ENCODE data around the gene C4orf50. TPM values are rescaled to one million over a fixed set of nuclear protein-coding genes. Genes with fewer than 3 reads are reported as not detected.

C4orf50 gene
- total RNA-seq, 1 donor from 2014 or later, result 0.16 TPM

DNA sequence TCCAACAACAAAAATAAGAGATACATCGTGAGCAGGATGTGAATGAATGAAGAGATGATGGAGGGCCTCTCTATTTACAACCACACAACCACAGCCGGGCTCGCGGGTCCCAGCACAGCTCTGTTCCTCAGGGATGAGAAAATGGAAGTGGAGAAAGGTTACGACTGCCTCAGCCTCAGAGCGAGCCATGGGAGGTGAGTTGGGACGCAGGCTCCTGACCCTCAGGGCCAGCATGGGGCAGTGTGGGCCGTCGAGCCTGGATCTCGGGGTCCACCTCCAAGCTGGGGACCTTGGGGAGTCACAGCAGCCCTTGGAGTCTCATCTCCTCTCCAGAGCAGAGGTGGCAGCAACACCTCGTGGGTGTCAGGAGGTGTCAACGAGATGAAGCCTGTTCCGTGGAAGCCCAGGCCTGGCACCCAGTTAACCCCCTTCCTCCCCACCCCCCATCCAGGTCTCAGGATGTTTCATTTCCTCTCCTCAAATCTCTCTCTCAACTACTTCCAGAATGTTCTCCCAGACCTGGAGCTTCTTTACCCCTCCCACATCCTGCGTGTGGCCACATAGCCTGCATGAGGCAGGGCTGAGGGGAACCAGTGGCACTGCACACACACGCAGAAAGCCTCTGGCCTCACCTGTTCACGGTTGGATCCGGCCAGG lies 25.9 kb downstream of the C4orf50 start:
- Histone ChIP-seq H3K36me3 (ENCODE audit: insufficient read depth, low read length) (no peaks in the 10 kb centered on the region), H3K9ac (ENCODE audit: low read length) (no peak overlapping the region), H3K4me3 (ENCODE audit: insufficient read depth, low read depth, low read length) (no peak overlapping the region), H4K20me1 (ENCODE audit: insufficient read depth, low read length) (no peaks in the 10 kb centered on the region), H2AFZ (ENCODE audit: low read depth, low read length) (no peak overlapping the region), H3K27me3 (ENCODE audit: insufficient read depth, low read length) (no peaks in the 10 kb centered on the region), H3K4me2 (ENCODE audit: low read length) (no peak overlapping the region), H3K27ac (ENCODE audit: low read depth, low read length) (no peak overlapping the region), H3K79me2 (ENCODE audit: insufficient read depth, low read length) (no peaks in the 10 kb centered on the region), H3K4me1 (ENCODE audit: insufficient read depth, low read length) (no peaks in the 10 kb centered on the region), H3K9me3 (ENCODE audit: insufficient read depth, low read depth, low read length) (no peaks in the 10 kb centered on the region)
- H3K36me3 Mint-ChIP-seq (ENCODE audit: low read depth, unreplicated experiment), result no peaks in the 10 kb centered on the region
- peaks cover 50% of the 10 kb centered on the region for H3K27me3 Mint-ChIP-seq (ENCODE audit: low read depth, unreplicated experiment)
- H3K4me3 Mint-ChIP-seq (ENCODE audit: unreplicated experiment), result no peak overlapping the region
- H3K9me3 Mint-ChIP-seq (ENCODE audit: unreplicated experiment), result peaks cover 2% of the 10 kb centered on the region
- DNase-seq (ENCODE audit: low read depth), result no peak
- TF ChIP-seq EZH2 (IDR thresholded peaks at IDR 0.05; ENCODE audit: insufficient read depth, low read length), result no peak
- TF ChIP-seq CTCF (IDR thresholded peaks at IDR 0.05; ENCODE audit: insufficient read depth, low read depth, low read length), result no peak
- no peak overlapping the region for H3K27ac Mint-ChIP-seq (ENCODE audit: unreplicated experiment)
- H3K4me1 Mint-ChIP-seq (ENCODE audit: low read depth, unreplicated experiment), result no peaks in the 10 kb centered on the region
- FAIRE-seq, result no peak

GRCh38 chr4:5991405-5991804 lies 26.8 kb downstream of the C4orf50 start:
- no peak overlapping the region for H3K4me2 ChIP-seq (ENCODE audit: low read length)
- no peak overlapping the region for H3K4me3 ChIP-seq (ENCODE audit: insufficient read depth, low read depth, low read length)
- Mint-ChIP-seq H3K27ac (ENCODE audit: unreplicated experiment) (no peak overlapping the region), H3K36me3 (ENCODE audit: low read depth, unreplicated experiment) (no peaks in the 10 kb centered on the region), H3K27me3 (ENCODE audit: low read depth, unreplicated experiment) (peaks cover 41% of the 10 kb centered on the region), H3K9me3 (ENCODE audit: unreplicated experiment) (peaks cover 2% of the 10 kb centered on the region), H3K4me3 (ENCODE audit: unreplicated experiment) (no peak overlapping the region), H3K4me1 (ENCODE audit: low read depth, unreplicated experiment) (no peaks in the 10 kb centered on the region)
- TF ChIP-seq CTCF (IDR thresholded peaks at IDR 0.05; ENCODE audit: insufficient read depth, low read depth, low read length) (no peak), EZH2 (IDR thresholded peaks at IDR 0.05; ENCODE audit: insufficient read depth, low read length) (no peak)
- H3K9me3 ChIP-seq (ENCODE audit: insufficient read depth, low read depth, low read length), result no peaks in the 10 kb centered on the region
- FAIRE-seq (no peak), DNase-seq (ENCODE audit: low read depth) (no peak)
- H3K27me3 ChIP-seq (ENCODE audit: insufficient read depth, low read length), result no peaks in the 10 kb centered on the region
- H4K20me1 ChIP-seq (ENCODE audit: insufficient read depth, low read length), result no peaks in the 10 kb centered on the region
- H3K27ac ChIP-seq (ENCODE audit: low read depth, low read length), result no peak overlapping the region
- no peaks in the 10 kb centered on the region for H3K4me1 ChIP-seq (ENCODE audit: insufficient read depth, low read length)
- no peak overlapping the region for H3K9ac ChIP-seq (ENCODE audit: low read length)
- H3K79me2 ChIP-seq (ENCODE audit: insufficient read depth, low read length), result no peaks in the 10 kb centered on the region
- no peak overlapping the region for H2AFZ ChIP-seq (ENCODE audit: low read depth, low read length)
- no peaks in the 10 kb centered on the region for H3K36me3 ChIP-seq (ENCODE audit: insufficient read depth, low read length)

- H3K4me1 Mint-ChIP-seq (ENCODE audit: low read depth, unreplicated experiment), result no peaks in the 10 kb centered on the region
- no peaks in the 10 kb centered on the region for H3K27me3 ChIP-seq (ENCODE audit: insufficient read depth, low read length)
- H3K27me3 Mint-ChIP-seq (ENCODE audit: low read depth, unreplicated experiment), result peaks cover 33% of the 10 kb centered on the region
- H3K4me1 ChIP-seq (ENCODE audit: insufficient read depth, low read length), result no peaks in the 10 kb centered on the region
- TF ChIP-seq EZH2 (IDR thresholded peaks at IDR 0.05; ENCODE audit: insufficient read depth, low read length) (no peak), CTCF (IDR thresholded peaks at IDR 0.05; ENCODE audit: insufficient read depth, low read depth, low read length) (no peak)
- no peaks in the 10 kb centered on the region for H4K20me1 ChIP-seq (ENCODE audit: insufficient read depth, low read length)
- no peak overlapping the region for H3K4me3 Mint-ChIP-seq (ENCODE audit: unreplicated experiment)
- H3K4me3 ChIP-seq (ENCODE audit: insufficient read depth, low read depth, low read length), result no peak overlapping the region
- no peaks in the 10 kb centered on the region for H3K36me3 Mint-ChIP-seq (ENCODE audit: low read depth, unreplicated experiment)
- no peaks in the 10 kb centered on the region for H3K36me3 ChIP-seq (ENCODE audit: insufficient read depth, low read length)
- H3K9me3 Mint-ChIP-seq (ENCODE audit: unreplicated experiment), result peaks cover 2% of the 10 kb centered on the region
- no peak overlapping the region for H3K4me2 ChIP-seq (ENCODE audit: low read length)
- no peak overlapping the region for H3K27ac Mint-ChIP-seq (ENCODE audit: unreplicated experiment)
- H3K9ac ChIP-seq (ENCODE audit: low read length), result no peak overlapping the region
- no peak overlapping the region for H3K27ac ChIP-seq (ENCODE audit: low read depth, low read length)
- H3K79me2 ChIP-seq (ENCODE audit: insufficient read depth, low read length), result no peaks in the 10 kb centered on the region
- H2AFZ ChIP-seq (ENCODE audit: low read depth, low read length), result no peak overlapping the region
- no peak for FAIRE-seq
- no peak for DNase-seq (ENCODE audit: low read depth)
- H3K9me3 ChIP-seq (ENCODE audit: insufficient read depth, low read depth, low read length), result no peaks in the 10 kb centered on the region
Observed at GRCh38 chr4:5990446-5991160, 27.6 kb downstream of the C4orf50 start.

Data from astrocyte (in vitro differentiated cells and primary cell).